ENCODE data around the gene CDHR2.

Gene CDHR2

GRCh38 chr5:176527246-176528222, 21.6 kb upstream of the CDHR2 start:
- Histone ChIP-seq H3K36me3 (peaks cover 51% of the 10 kb centered on the region), H3K9me3 (no peaks in the 10 kb centered on the region), H3K4me1 (peaks cover 36% of the 10 kb centered on the region), H3K27me3 (no peaks in the 10 kb centered on the region), H3K4me3 (ENCODE audit: low read depth, low read length) (no peak overlapping the region)
- no peak for TF ChIP-seq CTCF (IDR thresholded peaks at IDR 0.05; ENCODE audit: low read depth, low read length)
- DNase-seq: no peak

- no peaks in the 10 kb centered on the region for H3K27me3 ChIP-seq
- no peak for DNase-seq
- H3K4me1 ChIP-seq: peaks cover 40% of the 10 kb centered on the region
- H3K4me3 ChIP-seq (ENCODE audit: low read depth, low read length): no peak overlapping the region
- TF ChIP-seq CTCF (IDR thresholded peaks at IDR 0.05; ENCODE audit: low read depth, low read length): no peak
- H3K36me3 ChIP-seq: peaks cover 58% of the 10 kb centered on the region
- H3K9me3 ChIP-seq: no peaks in the 10 kb centered on the region
These were observed 20.8 kb upstream of the CDHR2 start for GRCh38 chr5:176528301-176528700.

DNA sequence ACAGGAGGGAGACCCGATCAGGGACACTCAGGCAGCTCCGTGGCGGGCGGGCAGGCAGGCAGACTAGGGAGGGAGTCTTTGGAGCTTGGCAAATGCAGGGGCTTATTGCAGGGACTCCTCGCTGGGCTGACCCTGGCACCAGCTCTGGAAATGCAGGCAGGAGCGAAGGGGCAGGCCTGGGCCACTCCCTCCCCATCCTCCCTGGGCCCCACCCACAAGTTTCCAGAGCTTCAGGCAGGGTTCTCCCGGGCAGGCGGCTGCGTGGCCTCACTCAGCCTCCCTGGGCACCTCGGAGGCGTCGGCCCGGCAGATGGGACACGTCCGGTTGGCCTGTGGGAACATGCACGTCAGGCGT, 20.4 kb upstream of the CDHR2 start:
- H3K4me1 ChIP-seq: peaks cover 43% of the 10 kb centered on the region
- H3K36me3 ChIP-seq: peaks cover 58% of the 10 kb centered on the region
- H3K4me3 ChIP-seq (ENCODE audit: low read depth, low read length): no peak overlapping the region
- no peak for TF ChIP-seq CTCF (IDR thresholded peaks at IDR 0.05; ENCODE audit: low read depth, low read length)
- no peaks in the 10 kb centered on the region for H3K9me3 ChIP-seq
- no peaks in the 10 kb centered on the region for H3K27me3 ChIP-seq
- DNase-seq: peak; percentile 61

- no peak overlapping the region for H3K4me3 ChIP-seq (ENCODE audit: low read depth, low read length)
- TF ChIP-seq CTCF (IDR thresholded peaks at IDR 0.05; ENCODE audit: low read depth, low read length): no peak
- peaks cover 46% of the 10 kb centered on the region for H3K4me1 ChIP-seq
- H3K9me3 ChIP-seq: no peaks in the 10 kb centered on the region
- no peaks in the 10 kb centered on the region for H3K27me3 ChIP-seq
- no peak for DNase-seq
- H3K36me3 ChIP-seq: peaks cover 62% of the 10 kb centered on the region
These were observed 19.9 kb upstream of the CDHR2 start for GRCh38 chr5:176529116-176529740.

GRCh38 chr5:176529741-176530141, 19.4 kb upstream of the CDHR2 start:
- peaks cover 67% of the 10 kb centered on the region for H3K36me3 ChIP-seq

More at GRCh38 chr5:176529741-176530141, 19.4 kb upstream of the CDHR2 start:
- Histone ChIP-seq H3K27me3 (no peaks in the 10 kb centered on the region), H3K4me1 (peaks cover 51% of the 10 kb centered on the region), H3K9me3 (no peaks in the 10 kb centered on the region), H3K4me3 (ENCODE audit: low read depth, low read length) (no peak overlapping the region)
- no peak for TF ChIP-seq CTCF (IDR thresholded peaks at IDR 0.05; ENCODE audit: low read depth, low read length)
- DNase-seq: no peak

Measured in BE2C (cell line).